SK-N-SH (cell line): ENCODE measurements around the gene BRD2.

Experiments
- EP300 ChIP-seq, 2 experiments: IDR thresholded peaks; 2 replicates each; pipeline versions ENCODE4 v1.4.0 to v1.6.1; 2012; ENCODE audit warnings: borderline replicate concordance in 1 of 2, low read depth in 1 of 2, low read length in 1 of 2
- EZH2phosphoT487 ChIP-seq: fragments of 200-600 bp; sonication (generic); IDR thresholded peaks from 2 replicates; pipeline ENCODE4 v1.6.1; 2017; ENCODE audit warnings: low read depth, mixed run types, mild to moderate bottlenecking, antibody characterized with exemption, moderate library complexity, borderline replicate concordance
- FOXJ3 ChIP-seq: sonication (generic); formaldehyde crosslinking; IDR thresholded peaks from 2 replicates; pipeline ENCODE4 v1.5.1; 2020; ENCODE audit warnings: mild to moderate bottlenecking, missing genetic modification reagents
- JUND ChIP-seq: IDR thresholded peaks from 2 replicates; pipeline ENCODE4 v1.4.0; 2012
- MXI1 ChIP-seq: IDR thresholded peaks from 2 replicates; pipeline ENCODE4 v1.6.1; 2012; ENCODE audit warnings: mild to moderate bottlenecking, low read depth, low read length, improper control_type of control experiment
- NFIC ChIP-seq: IDR thresholded peaks from 2 replicates; pipeline ENCODE4 v1.4.0; 2012; ENCODE audit warnings: borderline replicate concordance
- POLR2AphosphoS5 ChIP-seq: IDR thresholded peaks from 2 replicates; pipeline ENCODE4 v1.6.1; 2012; ENCODE audit warnings: low read depth, low read length
- TAF1 ChIP-seq: IDR thresholded peaks from 2 replicates; pipeline ENCODE4 v1.6.1; 2012; ENCODE audit warnings: low read depth, mild to moderate bottlenecking, low read length, moderate library complexity, borderline replicate concordance
- TCF12 ChIP-seq: IDR thresholded peaks from 2 replicates; pipeline ENCODE4 v1.4.0; 2012
- TF ChIP-seq, protein P1 (sequence below): fragments of 200-600 bp; sonication (generic); IDR thresholded peaks from 2 replicates; pipeline ENCODE4 v1.6.1; 2017; ENCODE audit warnings: antibody characterized with exemption, mild to moderate bottlenecking, moderate library complexity
- TF ChIP-seq, protein P2 (sequence below): fragments of 150-350 bp; IDR thresholded peaks from 2 replicates; pipeline ENCODE4 v1.6.1; 2016; ENCODE audit warnings: mild to moderate bottlenecking, low read depth, low read length
- TF ChIP-seq, protein P3 (sequence below): fragments of 150-350 bp; IDR thresholded peaks from 2 replicates; pipeline ENCODE4 v1.6.1; 2017; ENCODE audit warnings: antibody characterized with exemption, low read length, low read depth, borderline replicate concordance

- TF ChIP-seq, protein P1, sequence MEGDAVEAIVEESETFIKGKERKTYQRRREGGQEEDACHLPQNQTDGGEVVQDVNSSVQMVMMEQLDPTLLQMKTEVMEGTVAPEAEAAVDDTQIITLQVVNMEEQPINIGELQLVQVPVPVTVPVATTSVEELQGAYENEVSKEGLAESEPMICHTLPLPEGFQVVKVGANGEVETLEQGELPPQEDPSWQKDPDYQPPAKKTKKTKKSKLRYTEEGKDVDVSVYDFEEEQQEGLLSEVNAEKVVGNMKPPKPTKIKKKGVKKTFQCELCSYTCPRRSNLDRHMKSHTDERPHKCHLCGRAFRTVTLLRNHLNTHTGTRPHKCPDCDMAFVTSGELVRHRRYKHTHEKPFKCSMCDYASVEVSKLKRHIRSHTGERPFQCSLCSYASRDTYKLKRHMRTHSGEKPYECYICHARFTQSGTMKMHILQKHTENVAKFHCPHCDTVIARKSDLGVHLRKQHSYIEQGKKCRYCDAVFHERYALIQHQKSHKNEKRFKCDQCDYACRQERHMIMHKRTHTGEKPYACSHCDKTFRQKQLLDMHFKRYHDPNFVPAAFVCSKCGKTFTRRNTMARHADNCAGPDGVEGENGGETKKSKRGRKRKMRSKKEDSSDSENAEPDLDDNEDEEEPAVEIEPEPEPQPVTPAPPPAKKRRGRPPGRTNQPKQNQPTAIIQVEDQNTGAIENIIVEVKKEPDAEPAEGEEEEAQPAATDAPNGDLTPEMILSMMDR, result no peak
- TF ChIP-seq, protein P2, sequence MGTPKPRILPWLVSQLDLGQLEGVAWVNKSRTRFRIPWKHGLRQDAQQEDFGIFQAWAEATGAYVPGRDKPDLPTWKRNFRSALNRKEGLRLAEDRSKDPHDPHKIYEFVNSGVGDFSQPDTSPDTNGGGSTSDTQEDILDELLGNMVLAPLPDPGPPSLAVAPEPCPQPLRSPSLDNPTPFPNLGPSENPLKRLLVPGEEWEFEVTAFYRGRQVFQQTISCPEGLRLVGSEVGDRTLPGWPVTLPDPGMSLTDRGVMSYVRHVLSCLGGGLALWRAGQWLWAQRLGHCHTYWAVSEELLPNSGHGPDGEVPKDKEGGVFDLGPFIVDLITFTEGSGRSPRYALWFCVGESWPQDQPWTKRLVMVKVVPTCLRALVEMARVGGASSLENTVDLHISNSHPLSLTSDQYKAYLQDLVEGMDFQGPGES, result no peak
- TF ChIP-seq, protein P3, sequence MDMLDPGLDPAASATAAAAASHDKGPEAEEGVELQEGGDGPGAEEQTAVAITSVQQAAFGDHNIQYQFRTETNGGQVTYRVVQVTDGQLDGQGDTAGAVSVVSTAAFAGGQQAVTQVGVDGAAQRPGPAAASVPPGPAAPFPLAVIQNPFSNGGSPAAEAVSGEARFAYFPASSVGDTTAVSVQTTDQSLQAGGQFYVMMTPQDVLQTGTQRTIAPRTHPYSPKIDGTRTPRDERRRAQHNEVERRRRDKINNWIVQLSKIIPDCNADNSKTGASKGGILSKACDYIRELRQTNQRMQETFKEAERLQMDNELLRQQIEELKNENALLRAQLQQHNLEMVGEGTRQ, result no peak
- TF ChIP-seq EP300 (IDR thresholded peaks at IDR 0.05; ENCODE audit: borderline replicate concordance in 1 of 2, low read depth in 1 of 2, low read length in 1 of 2) (no peak), POLR2AphosphoS5 (no peak), EZH2phosphoT487 (no peak), MXI1 (no peak), NFIC (no peak), TCF12 (no peak), FOXJ3 (no peak), JUND (no peak), TAF1 (no peak)
These were observed 21.5 kb upstream of the BRD2 start for GRCh38 chr6:32946893-32947292.
